OCI-LY3 (cell line): ENCODE data around the gene PPIL1.

Experiments used
- H2AFZ ChIP-seq: fragments of 200-600, 300-600 bp; shearing (Covaris generic); 2 replicates; pipeline ENCODE4 v1.6.0; 2014; ENCODE audit warnings: antibody characterized with exemption, low read depth, low read length
- H3K27ac ChIP-seq: fragments of 200-600, 300-600 bp; sonication (generic); 2 replicates; pipeline ENCODE4 v1.5.1; 2014; ENCODE audit warnings: mild to moderate bottlenecking, low read length, moderate library complexity, mixed read lengths
- H3K27me3 ChIP-seq: fragments of 200-600, 300-600 bp; sonication (generic); 2 replicates; pipeline ENCODE4 v1.6.1; 2014; ENCODE audit warnings: low read depth, low read length, mixed read lengths
- H3K36me3 ChIP-seq: fragments of 200-600, 300-600 bp; sonication (generic); replicated peaks from 2 replicates; pipeline ENCODE3; 2014; ENCODE audit warnings: low read depth, low read length, mixed read lengths
- H3K4me1 ChIP-seq: fragments of 300-600, 200-600 bp; sonication (generic); 2 replicates; pipeline ENCODE4 v1.6.1; 2014; ENCODE audit warnings: low read length, mixed read lengths
- H3K4me2 ChIP-seq: fragments of 200-600, 300-600 bp; sonication (generic); 2 replicates; pipeline ENCODE4 v1.6.1; 2014; ENCODE audit warnings: low read length, mixed read lengths
- H3K4me3 ChIP-seq: fragments of 300-600, 200-600 bp; sonication (generic); 2 replicates; pipeline ENCODE4 v1.5.1; 2014; ENCODE audit warnings: antibody characterized with exemption, mild to moderate bottlenecking, low read length, moderate library complexity
- H3K79me2 ChIP-seq: fragments of 300-600, 200-600 bp; shearing (Covaris generic); 2 replicates; pipeline ENCODE4 v1.6.1; 2014; ENCODE audit warnings: mild to moderate bottlenecking, low read length, mixed read lengths
- H3K9ac ChIP-seq: fragments of 300-600, 200-600 bp; shearing (Covaris generic); 2 replicates; pipeline ENCODE4 v1.6.0; 2014; ENCODE audit warnings: mild to moderate bottlenecking, low read length, moderate library complexity
- H3K9me3 ChIP-seq: fragments of 200-600, 300-600 bp; shearing (Covaris generic); 2 replicates; pipeline ENCODE4 v1.6.1; 2014; ENCODE audit warnings: low read length, mixed read lengths; ENCODE audit not compliant: insufficient read depth
- H4K20me1 ChIP-seq: fragments of 200-600, 300-600 bp; sonication (generic); 2 replicates; pipeline ENCODE4 v1.6.1; 2016; ENCODE audit warnings: low read length, mixed read lengths; ENCODE audit not compliant: insufficient read depth
- EZH2phosphoT487 ChIP-seq: fragments of 200-600 bp; shearing (Covaris generic); IDR thresholded peaks from 2 replicates; pipeline ENCODE4 v1.6.1; 2018; ENCODE audit warnings: antibody characterized with exemption, mixed run types, low read depth
- TF ChIP-seq, protein P1 (sequence below): fragments of 200-600, 300-600 bp; sonication (generic); IDR thresholded peaks from 2 replicates; pipeline ENCODE4 v1.5.1; 2014; ENCODE audit warnings: antibody characterized with exemption, low read length, low read depth

The PPIL1 gene

DNA sequence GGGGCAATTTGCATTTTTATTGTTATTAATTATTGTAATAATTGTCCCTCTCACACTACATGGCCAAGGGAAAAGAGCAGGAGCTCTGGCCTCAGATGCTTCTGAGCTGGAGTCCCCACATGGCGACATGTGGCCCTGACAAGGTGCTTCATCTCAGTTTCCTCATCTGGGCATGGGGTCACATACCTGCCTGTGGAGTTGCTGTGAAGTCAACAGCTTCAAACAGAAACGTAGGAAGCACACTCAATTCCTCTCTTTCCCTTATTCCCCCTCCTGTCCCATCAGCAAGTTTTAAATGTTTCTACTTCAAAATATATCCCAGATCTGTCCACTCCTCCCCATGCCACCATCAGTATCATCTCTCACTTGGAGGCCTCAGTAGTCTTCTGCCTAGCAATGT lies 44.0 kb downstream of the PPIL1 start:
- Histone ChIP-seq H3K4me2 (no peak overlapping the region), H3K27ac (no peak overlapping the region)

DNA sequence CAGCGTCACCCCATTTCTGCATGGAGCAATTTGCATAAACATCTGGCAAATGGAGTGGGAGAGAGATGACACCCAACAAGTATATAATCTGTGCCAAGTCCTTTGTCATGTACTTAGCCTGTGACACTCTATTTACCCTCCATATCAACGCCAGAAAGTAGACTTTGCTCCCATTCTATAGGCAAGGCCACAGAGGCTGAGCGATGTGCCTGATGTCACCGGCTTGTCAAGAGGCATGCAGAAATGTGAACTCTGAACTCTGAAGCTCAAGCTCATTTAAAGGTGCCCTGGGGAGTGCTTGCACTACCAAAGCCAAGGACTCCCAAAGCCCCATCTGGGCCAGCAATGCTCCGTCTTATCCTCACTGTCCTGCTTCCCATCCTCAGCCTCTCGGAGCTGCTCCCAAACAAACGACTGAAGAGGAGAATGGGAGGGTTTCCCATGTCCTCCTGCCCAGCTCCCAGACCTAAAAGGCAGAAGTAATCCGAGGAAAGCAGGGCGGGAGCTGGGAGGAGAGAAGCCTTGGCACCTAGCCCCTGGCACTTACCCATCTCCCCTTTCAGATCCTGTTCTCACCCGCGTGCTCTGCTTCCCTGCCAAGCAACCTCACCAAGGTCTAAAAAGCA lies 44.6 kb downstream of the PPIL1 start:
- no peaks in the 10 kb centered on the region for H3K9me3 ChIP-seq
- no peaks in the 10 kb centered on the region for H3K36me3 ChIP-seq
- no peak overlapping the region for H2AFZ ChIP-seq
- no peak overlapping the region for H3K4me2 ChIP-seq
- no peaks in the 10 kb centered on the region for H3K79me2 ChIP-seq
- no peaks in the 10 kb centered on the region; the same call in 1 of the 2 replicates for H3K27me3 ChIP-seq
- H3K27ac ChIP-seq = no peak overlapping the region
- H3K4me1 ChIP-seq = peaks cover 3% of the 10 kb centered on the region; the same call in 1 of the 2 replicates
- TF ChIP-seq EZH2phosphoT487 = no peak
- TF ChIP-seq, protein P1, sequence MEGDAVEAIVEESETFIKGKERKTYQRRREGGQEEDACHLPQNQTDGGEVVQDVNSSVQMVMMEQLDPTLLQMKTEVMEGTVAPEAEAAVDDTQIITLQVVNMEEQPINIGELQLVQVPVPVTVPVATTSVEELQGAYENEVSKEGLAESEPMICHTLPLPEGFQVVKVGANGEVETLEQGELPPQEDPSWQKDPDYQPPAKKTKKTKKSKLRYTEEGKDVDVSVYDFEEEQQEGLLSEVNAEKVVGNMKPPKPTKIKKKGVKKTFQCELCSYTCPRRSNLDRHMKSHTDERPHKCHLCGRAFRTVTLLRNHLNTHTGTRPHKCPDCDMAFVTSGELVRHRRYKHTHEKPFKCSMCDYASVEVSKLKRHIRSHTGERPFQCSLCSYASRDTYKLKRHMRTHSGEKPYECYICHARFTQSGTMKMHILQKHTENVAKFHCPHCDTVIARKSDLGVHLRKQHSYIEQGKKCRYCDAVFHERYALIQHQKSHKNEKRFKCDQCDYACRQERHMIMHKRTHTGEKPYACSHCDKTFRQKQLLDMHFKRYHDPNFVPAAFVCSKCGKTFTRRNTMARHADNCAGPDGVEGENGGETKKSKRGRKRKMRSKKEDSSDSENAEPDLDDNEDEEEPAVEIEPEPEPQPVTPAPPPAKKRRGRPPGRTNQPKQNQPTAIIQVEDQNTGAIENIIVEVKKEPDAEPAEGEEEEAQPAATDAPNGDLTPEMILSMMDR = no peak
- H4K20me1 ChIP-seq = no peaks in the 10 kb centered on the region
- H3K9ac ChIP-seq = no peak overlapping the region
- no peak overlapping the region for H3K4me3 ChIP-seq

More for the DNA sequence above, 44.0 kb downstream of the PPIL1 start:
- H3K79me2 ChIP-seq = no peaks in the 10 kb centered on the region
- TF ChIP-seq EZH2phosphoT487 = no peak
- TF ChIP-seq, protein P1 = no peak
- H2AFZ ChIP-seq = no peak overlapping the region
- no peak overlapping the region for H3K4me3 ChIP-seq
- H3K27me3 ChIP-seq = no peaks in the 10 kb centered on the region; the same call in 1 of the 2 replicates
- H3K9ac ChIP-seq = no peak overlapping the region
- no peaks in the 10 kb centered on the region for H4K20me1 ChIP-seq
- no peaks in the 10 kb centered on the region for H3K9me3 ChIP-seq
- no peaks in the 10 kb centered on the region for H3K36me3 ChIP-seq
- peaks cover 3% of the 10 kb centered on the region; the same call in 1 of the 2 replicates for H3K4me1 ChIP-seq

DNA sequence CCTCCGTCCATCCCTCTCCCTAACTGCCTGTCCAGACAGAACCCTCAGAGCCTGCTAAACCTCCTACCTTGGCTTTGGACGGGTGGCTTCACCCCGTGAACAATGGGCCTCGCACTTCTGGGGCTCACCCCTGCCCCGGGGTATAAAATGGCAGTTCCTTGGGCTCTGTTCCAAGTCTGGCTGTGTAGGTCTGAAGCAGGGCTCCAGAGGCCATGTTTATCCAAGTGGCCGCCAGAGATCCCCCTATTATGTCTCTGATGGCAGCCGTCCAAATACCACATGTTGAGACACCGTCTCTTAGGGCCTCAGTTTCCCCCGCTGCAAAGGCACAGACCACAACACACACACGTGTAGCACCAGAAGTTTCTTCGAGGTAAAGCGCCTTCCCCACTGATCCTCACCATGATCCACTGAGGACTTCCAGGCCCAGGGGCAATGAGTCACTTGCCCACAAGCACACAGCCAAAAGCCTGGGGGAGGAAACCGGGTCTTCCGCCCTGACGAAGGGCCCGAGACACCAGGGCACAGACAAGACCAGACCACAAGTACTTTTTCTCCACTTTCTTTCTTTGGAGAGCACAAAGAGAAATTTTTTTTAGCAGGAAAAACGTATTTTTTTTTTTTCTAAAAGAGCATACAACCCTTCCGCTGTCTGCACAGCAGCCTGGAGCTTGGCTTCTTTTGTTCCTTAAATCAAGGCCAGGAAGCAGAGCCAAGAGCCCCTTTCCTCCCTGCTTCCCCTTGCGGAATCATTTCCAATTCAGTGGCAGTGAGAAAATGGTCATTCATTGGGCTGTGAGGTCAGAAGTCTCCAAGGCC lies 47.1 kb downstream of the PPIL1 start:
- H3K4me2 ChIP-seq = no peak overlapping the region
- no peak overlapping the region for H3K9ac ChIP-seq
- no peaks in the 10 kb centered on the region; the same call in 1 of the 2 replicates for H3K27me3 ChIP-seq
- no peaks in the 10 kb centered on the region for H3K36me3 ChIP-seq
- H3K27ac ChIP-seq = no peak overlapping the region
- H4K20me1 ChIP-seq = no peaks in the 10 kb centered on the region
- H2AFZ ChIP-seq = no peak overlapping the region
- H3K4me3 ChIP-seq = no peak overlapping the region
- TF ChIP-seq, protein P1 = no peak
- TF ChIP-seq EZH2phosphoT487 = no peak
- peaks cover 3% of the 10 kb centered on the region; the same call in 1 of the 2 replicates for H3K4me1 ChIP-seq
- no peaks in the 10 kb centered on the region for H3K79me2 ChIP-seq
- H3K9me3 ChIP-seq = no peaks in the 10 kb centered on the region

DNA sequence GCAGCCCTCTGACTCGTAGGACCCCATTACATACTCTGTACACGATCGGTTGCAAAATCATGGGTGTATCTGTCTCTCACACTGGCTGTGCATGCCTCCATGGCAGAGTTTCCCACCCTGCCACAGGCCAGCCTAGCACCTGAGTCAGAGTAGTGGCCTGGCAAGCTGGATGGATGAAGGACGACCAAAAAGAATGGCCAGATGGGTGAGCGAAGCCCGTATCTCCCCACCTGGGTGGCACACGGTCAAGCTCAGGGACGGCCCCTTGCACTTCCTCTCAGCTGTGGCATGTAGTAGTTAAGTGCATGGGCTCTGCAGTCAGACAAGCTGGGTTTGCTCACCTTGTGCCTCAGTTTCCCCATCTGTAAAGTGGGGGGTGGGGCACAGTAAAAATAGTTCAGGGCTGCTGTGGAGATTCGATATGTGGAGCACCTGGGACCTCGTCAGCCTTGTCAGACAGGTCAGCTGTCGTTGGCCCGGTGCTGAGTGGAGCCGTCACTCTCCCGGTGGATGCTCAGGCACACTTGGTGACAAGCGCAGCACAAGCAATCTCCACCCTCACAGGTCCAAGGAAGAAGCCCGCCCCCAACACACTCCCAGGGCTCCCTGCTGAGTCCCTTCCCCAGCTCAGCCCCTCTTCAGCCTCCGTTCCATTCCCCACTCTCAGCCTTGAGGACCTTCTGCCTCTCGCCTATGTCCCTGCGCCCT lies 47.9 kb downstream of the PPIL1 start:
- no peak overlapping the region for H3K4me3 ChIP-seq
- peaks cover 3% of the 10 kb centered on the region; the same call in 1 of the 2 replicates for H3K4me1 ChIP-seq
- no peaks in the 10 kb centered on the region for H3K9me3 ChIP-seq
- no peaks in the 10 kb centered on the region for H3K79me2 ChIP-seq
- H3K27ac ChIP-seq = no peak overlapping the region
- no peaks in the 10 kb centered on the region; the same call in 1 of the 2 replicates for H3K27me3 ChIP-seq
- H4K20me1 ChIP-seq = no peaks in the 10 kb centered on the region
- H3K4me2 ChIP-seq = no peak overlapping the region
- no peak for TF ChIP-seq EZH2phosphoT487
- TF ChIP-seq, protein P1 = no peak
- H3K9ac ChIP-seq = no peak overlapping the region
- H3K36me3 ChIP-seq = no peaks in the 10 kb centered on the region
- H2AFZ ChIP-seq = no peak overlapping the region
